ENCODE measurements around the gene PBLD.

The PBLD gene

DNA sequence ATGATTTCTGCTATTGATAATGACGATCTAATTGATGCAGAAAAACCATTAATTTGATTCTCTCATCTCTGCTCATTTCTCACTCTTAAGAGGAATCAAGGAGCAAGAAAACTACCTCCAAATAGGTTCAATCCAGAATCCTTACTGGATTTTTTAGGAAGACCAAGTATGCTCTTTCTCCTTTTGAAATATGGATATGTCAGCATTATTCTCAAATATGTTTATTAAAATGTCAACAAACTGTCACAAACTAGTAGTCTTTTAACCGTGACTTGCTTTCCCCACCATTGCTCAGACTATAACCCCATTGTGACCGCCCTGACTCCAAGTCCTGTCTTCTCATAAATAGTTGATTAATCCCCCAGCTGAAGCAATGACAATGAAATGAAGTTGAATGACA is 99.7 kb downstream of the PBLD start:
- DNase-seq (ENCODE audit: low read depth in 1 of 2, low spot score in 1 of 2): no peak
- H3K27ac ChIP-seq (replicated peaks): no peak overlapping the region
- TF ChIP-seq GABPA (IDR thresholded peaks at IDR 0.05; ENCODE audit: low read depth) (no peak), SPI1 (IDR thresholded peaks at IDR 0.05; ENCODE audit: borderline replicate concordance, low read depth) (no peak), POLR2AphosphoS5 (IDR thresholded peaks at IDR 0.05; ENCODE audit: low read depth) (no peak)
- TF ChIP-seq, protein P1, sequence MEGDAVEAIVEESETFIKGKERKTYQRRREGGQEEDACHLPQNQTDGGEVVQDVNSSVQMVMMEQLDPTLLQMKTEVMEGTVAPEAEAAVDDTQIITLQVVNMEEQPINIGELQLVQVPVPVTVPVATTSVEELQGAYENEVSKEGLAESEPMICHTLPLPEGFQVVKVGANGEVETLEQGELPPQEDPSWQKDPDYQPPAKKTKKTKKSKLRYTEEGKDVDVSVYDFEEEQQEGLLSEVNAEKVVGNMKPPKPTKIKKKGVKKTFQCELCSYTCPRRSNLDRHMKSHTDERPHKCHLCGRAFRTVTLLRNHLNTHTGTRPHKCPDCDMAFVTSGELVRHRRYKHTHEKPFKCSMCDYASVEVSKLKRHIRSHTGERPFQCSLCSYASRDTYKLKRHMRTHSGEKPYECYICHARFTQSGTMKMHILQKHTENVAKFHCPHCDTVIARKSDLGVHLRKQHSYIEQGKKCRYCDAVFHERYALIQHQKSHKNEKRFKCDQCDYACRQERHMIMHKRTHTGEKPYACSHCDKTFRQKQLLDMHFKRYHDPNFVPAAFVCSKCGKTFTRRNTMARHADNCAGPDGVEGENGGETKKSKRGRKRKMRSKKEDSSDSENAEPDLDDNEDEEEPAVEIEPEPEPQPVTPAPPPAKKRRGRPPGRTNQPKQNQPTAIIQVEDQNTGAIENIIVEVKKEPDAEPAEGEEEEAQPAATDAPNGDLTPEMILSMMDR (IDR thresholded peaks at IDR 0.05; ENCODE audit: insufficient read depth, low read length): no peak
- TF ChIP-seq, protein P2, sequence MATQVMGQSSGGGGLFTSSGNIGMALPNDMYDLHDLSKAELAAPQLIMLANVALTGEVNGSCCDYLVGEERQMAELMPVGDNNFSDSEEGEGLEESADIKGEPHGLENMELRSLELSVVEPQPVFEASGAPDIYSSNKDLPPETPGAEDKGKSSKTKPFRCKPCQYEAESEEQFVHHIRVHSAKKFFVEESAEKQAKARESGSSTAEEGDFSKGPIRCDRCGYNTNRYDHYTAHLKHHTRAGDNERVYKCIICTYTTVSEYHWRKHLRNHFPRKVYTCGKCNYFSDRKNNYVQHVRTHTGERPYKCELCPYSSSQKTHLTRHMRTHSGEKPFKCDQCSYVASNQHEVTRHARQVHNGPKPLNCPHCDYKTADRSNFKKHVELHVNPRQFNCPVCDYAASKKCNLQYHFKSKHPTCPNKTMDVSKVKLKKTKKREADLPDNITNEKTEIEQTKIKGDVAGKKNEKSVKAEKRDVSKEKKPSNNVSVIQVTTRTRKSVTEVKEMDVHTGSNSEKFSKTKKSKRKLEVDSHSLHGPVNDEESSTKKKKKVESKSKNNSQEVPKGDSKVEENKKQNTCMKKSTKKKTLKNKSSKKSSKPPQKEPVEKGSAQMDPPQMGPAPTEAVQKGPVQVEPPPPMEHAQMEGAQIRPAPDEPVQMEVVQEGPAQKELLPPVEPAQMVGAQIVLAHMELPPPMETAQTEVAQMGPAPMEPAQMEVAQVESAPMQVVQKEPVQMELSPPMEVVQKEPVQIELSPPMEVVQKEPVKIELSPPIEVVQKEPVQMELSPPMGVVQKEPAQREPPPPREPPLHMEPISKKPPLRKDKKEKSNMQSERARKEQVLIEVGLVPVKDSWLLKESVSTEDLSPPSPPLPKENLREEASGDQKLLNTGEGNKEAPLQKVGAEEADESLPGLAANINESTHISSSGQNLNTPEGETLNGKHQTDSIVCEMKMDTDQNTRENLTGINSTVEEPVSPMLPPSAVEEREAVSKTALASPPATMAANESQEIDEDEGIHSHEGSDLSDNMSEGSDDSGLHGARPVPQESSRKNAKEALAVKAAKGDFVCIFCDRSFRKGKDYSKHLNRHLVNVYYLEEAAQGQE (IDR thresholded peaks at IDR 0.05; ENCODE audit: insufficient replicate concordance, low read depth): no peak
- H3K27me3 ChIP-seq (ENCODE audit: insufficient read depth, poor library complexity, severe bottlenecking): no peaks in the 10 kb centered on the region
- H3K4me3 ChIP-seq (replicated peaks; ENCODE audit: insufficient read depth, low read length): no peak overlapping the region

Measured in HL-60 (cell line).